NCI-H1105 treated with DMSO at 0.1 percent for 48 hours (cell line): ENCODE data around the gene ANK2.

ENCODE experiments used
- DNase-seq: peaks from one replicate; lab custom pipeline; 2025; lab: John Stamatoyannopoulos, UW

Gene ANK2

DNA sequence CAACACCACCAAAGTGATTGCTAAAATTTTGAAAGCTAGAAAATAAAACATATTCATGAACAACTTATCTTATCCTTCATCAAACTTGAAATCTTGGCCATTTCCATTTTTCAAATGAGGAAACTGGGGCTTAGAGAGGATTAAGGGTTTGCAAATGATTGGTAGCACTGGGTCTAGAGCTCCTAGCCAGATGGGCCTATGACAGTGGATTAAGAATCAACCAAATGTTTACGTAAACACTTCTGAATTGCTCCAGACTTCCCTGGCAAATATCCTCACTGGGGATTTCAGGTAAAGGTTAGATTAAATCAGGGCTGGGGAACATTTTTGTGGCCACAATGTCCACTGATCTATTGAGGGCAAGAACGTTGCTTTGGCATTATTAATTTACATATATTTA is 241.2 kb downstream of the ANK2 start:
- no peak for DNase-seq

DNA sequence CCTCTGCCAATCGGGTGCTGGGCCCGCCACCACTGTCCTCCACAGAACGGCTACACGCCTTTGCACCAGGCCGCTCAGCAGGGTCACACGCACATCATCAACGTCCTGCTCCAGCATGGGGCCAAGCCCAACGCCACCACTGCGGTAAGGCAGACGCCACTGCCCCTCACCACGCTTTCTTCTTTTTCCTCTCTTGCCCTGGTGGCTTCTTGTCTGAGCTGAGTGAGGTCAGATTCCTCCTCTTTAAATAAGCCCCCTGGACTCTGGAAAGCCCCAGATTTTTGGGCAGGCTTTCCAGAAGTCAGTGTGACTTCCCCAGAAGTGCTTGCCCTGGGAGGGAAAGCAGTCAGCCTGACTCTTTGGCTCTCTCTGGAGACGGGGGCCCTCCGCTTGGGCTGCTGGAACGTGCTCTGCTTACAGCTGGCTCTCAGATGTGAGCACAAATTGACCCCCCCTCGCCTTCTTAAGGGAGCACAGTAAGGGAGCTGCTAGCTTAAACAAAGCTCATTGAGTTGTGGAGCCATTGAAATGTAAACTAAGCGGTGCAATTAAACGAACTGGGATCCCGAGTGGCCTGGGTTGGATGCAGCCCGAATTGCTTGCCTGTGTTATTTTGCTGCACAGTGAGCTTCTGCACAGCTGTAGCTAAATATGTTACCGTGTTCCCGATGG is 243.1 kb downstream of the ANK2 start:
- no peak for DNase-seq

DNA sequence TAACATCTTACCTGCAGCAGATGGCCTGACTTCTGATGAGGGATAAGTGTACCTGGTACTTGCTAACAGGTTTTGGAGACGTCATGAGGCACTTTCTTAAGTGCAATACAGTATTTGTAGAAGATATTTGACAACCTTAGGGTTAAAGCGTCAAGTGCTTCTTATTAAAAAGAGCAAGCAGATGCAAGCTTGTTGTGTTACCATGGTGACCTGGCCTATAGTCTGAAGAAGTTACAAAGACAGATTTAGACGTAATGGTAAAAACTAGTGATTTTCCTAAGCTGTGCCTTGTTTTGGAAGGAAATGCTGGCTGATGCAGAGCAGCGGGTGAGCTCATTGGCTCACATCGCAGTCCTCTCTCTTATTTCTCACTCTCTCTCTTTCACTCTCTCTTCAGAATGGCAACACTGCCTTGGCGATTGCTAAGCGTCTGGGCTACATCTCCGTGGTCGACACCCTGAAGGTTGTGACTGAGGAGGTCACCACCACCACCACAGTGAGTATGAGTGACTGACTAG is 243.6 kb downstream of the ANK2 start:
- no peak for DNase-seq

DNA sequence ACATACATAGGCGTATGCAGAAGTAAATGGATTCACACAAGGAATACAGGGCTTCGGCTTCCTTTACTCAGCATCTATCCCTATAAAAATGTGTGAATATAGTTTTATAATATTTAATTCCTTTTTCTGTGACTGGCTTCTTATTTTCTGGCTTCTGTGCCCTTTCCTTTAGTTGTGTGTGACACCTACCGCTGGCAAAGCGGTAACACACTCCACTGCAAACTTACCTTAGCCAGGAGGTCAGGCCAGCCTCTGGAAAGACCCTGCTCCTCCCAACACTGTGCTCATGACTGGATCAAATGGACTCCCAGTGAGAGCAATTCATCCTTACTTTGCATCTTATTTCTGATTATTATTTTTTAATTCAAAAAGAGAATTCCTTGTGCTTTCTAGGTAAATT is 244.2 kb downstream of the ANK2 start:
- DNase-seq: no peak

DNA sequence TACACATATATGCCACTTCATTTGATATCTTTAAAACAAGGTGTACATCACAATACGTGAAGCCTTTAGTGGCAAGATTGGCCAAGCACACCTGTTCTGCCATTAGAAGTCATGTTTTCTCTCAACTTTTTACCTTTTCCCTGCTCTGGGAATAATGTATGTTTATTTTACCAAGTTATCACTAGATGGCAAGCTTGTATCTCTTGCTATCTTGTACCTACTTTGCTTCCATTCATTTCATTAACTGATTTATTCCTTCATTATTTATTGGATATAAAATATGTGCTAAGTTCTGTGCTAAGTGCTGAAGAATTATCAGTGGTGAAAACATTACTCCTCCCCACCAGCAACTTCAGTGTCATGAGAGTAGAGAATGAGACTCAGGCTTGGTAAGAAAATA is 245.5 kb downstream of the ANK2 start:
- no peak for DNase-seq

DNA sequence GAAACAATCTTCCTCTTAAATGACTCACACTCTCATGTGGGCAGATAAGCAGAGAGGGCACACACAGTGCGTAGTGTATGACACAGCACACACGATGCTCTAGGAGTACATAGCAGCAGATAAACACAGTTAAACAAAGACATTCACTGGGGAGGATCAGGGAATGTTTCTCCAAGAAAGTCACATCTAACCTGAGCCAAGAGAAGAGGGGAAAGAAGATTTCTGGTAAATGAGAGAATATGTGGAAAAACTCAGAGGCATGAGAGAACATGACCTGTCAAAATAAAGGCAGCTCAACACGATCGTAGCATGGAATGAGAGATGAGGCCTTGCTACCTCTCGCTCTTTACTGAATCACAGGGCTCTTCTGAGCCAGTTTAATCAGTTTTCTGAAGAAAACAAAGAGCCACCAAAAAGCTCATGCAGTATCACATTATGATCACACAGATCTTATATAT is 251.0 kb downstream of the ANK2 start:
- no peak for DNase-seq

DNA sequence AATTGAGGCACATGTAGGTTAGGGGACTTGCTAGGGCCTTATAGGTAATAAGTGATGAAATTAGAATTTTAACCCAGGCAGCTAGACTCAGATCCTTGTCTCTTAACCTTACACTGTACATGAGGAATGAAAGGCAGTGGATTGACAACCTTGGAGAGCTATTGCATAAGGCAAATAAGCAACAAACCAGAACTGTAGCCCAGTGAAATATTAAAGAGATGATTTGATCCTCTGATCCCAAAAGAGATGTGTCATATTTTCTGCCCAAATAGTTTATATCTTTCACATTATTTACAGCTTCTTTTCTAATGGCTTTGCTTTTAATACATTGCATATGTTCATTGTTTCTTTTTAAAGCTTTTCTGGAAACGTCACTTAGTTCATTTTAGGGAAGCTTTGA is 252.6 kb downstream of the ANK2 start:
- no peak for DNase-seq

DNA sequence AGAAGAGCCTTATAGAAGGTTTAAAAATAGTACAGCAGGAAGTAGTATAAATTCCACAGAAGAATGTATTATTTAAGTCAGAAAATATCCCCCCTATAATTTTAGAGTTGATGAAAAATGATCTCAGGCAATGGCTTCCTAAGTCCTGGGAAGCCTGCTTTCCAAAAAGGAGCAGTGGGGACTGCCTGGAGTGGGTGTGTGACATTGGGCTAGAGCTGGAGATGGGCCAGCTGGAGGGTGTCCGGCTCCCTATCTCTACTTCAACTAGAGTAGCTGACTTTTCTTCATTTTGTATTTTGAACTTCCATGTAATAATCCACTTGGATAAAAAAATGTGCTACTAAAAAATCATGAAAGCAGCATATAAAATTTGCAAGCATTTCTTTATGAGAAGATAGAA is 253.9 kb downstream of the ANK2 start:
- no peak for DNase-seq

DNA sequence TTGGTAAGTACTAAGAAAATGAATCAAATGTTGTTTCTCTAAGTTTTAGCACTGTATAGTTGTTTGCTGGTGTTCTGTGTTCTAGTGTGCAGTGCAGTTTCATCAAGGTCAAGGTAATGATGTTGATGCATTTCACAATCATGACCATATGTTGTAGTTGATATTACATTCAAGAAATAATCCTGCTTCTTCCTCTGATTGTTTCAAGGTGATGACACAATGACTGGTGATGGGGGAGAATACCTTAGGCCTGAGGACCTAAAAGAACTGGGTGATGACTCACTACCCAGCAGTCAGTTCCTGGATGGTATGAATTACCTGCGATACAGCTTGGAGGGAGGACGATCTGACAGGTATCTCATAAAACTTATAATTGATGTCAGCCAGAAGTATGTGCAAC is 261.6 kb downstream of the ANK2 start:
- DNase-seq: no peak

DNA sequence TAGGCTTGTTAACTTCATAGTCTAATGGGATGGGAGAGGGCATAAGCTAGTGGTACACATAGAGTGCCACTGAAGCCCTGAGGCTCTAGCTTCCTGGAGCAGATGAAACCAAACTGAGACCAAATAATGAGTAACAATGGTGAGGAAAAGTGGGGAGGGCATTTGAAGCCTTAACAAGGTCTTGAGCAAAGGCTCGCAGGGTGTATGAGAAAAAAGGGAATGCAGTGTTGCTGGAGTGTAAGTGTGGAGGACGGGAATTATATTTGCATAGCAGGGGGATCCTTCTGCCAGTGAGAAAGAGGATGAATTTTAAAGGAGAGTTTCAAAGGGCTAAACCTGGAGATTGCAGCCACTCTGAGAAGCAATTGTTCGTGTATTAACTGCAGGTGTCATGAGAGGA is 263.1 kb downstream of the ANK2 start:
- no peak for DNase-seq

DNA sequence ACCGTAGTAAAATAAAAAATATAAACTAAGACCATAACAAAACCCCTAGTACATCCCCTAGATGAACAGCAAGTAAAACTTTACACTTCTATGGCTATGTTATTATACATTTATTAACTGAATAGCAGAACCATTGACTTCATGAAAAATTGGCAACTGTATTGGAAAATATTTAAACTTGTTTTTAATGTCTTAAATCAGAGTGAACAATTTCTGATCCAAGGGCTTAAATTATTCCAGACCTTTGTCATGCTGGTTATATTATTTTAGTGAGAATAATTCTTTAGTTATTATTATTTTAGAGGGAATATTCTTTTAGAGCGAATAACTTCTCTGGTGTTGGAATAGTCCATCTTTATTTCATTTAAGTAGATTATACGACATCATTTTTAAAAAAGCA is 265.0 kb downstream of the ANK2 start:
- DNase-seq: no peak

DNA sequence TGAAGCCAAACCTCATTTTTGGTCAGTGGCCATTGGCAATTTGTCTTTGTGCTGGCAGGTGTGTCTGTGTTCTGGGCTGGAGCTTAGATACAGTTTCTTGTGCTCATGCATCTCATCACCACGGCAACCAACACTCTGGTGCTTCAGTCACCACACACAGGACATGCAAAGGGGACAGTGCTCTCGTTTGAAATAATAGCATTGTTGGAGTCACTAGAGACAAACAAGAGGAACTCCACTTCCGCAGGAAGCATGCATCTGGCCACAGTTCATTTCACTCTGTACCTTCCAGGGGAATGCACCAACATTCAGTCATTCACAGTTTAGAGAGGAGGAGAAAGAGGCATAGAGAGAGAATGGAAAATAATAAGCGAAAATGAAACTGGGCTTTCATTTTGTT is 267.4 kb downstream of the ANK2 start:
- peak; percentile 41 for DNase-seq

DNA sequence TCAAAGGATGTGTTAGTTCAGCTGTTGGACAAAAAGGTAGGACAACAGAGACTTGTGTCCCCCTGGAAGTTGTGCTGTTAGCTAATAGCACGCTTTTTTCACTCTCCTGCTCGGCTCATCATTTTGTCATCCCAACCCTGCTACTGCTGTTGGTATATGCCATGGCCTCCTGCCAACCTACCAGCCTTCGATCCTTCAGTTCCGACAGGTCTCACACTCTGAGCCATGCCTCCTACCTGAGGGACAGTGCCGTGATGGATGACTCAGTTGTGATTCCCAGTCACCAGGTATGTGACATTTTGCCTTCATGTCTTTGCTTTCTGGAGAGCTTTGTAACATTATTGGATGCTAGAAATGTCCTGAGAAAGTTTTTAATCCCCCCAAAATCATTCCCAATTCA is 268.1 kb downstream of the ANK2 start:
- DNase-seq: no peak

DNA sequence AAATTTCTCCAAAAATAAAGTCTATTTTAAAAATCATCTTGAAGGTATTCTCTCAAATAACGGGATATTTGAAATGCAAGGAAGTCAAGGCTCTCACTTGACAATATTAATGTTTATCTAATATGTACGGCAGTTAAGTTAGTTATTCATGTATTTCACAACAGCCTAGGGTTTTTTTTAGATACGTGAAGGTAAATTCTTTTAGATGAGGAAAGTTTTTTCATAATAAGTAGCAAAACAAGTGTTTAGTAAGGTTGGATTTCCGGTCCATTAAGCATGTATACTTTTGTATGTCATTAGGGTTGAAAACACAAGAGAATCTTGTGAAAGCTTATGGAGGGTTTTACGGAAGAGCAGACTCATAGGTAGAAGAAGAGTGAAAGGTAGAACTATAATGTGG is 273.3 kb downstream of the ANK2 start:
- no peak for DNase-seq

DNA sequence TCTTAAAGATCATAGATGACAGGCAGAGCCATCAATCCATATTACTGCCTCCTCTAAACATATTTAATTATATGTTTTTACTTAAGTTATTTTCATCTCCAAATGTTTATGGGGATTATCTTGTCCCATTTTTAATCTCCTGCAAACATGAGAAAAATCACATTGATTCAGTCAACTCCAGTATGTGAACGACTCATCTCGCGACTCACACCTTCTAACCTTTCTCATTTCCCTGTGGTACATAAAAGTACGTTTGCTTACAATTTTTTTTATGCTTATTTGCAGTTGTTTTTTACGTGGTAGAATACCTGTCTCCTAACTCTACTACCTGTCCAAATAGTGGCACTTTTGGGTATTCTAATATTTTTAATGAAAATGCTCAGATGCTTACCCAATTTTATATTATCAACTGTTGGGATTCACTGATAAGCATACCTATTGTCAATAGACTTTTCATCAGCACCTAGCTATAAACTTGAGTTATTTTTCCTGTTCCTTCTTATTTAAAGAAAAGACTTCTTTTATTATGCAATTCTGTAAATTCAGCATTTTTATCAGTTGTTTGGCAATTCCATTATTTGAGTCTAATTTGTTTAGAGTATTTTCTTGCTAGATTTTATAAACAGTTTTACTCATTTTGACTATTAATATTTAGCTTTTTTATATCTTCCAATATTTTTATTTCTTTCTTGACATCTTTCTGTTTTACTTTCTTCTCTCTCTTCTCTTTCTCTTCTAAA is 276.6 kb downstream of the ANK2 start:
- no peak for DNase-seq

DNA sequence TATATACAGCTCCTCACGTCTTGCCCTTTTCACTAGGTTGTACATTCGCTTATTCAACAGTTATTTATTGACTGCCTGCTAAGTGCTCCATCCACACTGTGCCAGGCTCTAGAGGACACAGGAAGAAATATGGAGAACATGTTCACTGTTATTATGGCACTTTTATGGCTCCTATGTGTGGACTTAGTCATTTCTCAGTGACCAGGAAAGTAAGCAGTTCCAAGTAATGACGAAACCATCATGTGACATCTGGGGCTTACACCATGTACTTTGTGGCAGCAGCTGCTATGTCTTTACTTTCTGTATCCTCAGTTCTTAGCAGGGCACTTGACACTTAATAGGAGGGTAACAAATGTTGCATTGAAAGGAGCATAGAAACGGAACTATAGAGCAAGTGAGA is 278.0 kb downstream of the ANK2 start:
- DNase-seq: no peak

DNA sequence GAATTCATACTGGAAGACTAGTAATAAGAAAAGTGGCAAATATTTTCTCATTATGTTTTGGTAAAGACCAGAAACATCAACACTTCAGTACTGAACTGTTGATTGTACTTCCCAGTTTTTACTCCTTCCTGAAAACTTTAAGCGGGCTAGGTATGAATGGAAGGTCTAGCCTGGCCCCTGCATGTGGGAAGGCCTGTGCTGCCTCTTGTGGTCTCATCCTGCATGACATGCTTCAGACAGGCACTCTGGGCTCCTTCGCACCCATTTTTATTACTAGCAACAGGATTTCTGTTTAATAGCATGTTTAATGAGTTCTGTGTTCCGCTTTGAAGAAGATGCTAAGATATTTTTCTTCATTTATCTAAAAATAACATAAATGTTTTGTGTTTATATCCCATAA is 279.1 kb downstream of the ANK2 start:
- DNase-seq: no peak

DNA sequence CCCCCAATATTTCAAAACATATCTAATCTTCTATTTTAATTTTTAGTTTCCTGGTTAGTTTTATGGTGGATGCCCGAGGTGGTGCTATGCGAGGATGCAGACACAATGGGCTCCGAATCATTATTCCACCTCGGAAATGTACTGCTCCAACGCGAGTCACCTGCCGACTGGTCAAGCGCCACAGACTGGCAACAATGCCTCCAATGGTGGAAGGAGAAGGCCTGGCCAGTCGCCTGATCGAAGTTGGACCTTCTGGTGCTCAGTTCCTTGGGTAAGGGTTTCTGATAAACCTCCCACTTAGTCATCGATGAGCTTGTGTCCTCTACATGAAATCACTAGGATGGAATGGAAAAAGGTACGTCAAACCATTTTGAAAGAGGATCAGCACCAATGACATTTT is 280.7 kb downstream of the ANK2 start:
- no peak for DNase-seq

DNA sequence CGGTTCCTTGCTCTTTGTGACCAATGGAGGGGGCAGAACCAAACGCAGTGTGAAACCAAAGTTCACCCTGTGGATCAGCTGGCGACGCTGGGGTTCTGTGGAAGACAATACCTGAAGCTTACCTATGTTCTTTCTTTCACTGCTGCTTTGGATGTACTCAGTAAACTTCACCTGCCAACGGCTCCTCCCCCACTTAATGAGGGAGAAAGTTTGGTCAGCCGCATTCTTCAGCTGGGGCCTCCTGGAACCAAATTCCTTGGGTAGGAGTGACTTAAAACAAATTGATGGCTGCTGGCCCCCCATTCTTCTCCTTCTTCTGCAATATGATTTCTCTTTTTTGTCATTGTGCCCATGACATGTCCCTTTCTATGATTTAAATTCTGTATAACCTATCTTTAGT is 282.4 kb downstream of the ANK2 start:
- no peak for DNase-seq

DNA sequence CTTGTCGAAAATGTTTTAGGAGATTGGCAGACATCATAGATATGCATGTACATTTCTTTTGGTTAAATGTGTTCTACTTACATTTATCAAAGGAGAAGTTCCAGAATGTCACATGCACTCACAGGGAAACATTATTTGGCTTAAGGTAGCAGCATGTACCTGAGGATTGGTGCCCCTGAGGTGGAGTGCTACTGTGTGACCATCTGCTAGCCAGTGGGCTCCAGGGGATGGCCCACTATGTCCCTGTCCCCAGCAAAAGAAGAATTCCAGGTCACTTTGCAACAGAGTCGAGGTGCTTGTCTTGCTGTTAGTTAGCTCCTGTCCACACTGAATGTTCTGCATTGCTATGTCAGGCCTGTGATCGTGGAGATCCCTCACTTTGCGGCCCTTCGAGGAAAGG is 283.2 kb downstream of the ANK2 start:
- no peak for DNase-seq

DNA sequence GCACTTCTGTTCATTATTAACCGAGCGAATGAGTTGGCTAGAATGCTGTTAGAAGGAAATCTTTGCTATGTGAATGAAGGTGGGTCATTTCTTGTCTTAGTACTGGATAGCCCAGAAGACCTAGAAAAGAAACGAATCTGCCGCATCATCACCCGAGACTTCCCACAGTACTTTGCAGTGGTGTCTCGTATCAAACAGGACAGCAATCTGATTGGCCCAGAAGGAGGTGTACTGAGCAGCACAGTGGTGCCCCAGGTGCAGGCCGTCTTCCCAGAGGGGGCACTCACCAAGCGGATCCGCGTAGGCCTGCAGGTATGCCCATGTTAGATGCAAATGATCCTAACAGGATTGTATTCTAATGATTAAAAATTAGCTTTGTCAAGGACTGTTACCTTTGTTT is 286.3 kb downstream of the ANK2 start:
- no peak for DNase-seq

DNA sequence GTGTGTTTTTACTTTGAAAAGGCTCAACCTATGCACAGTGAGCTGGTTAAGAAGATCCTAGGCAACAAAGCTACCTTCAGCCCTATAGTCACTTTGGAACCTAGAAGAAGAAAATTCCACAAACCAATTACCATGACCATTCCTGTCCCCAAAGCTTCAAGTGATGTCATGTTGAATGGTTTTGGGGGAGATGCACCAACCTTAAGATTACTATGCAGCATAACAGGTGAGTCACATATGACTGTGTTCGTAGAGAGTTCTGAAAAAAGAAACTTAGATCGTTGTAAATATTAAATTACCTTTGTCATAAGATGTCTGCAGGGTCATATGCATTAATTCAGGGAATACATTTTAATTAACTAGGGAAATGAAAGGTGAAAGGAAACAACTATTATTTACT is 287.1 kb downstream of the ANK2 start:
- no peak for DNase-seq

DNA sequence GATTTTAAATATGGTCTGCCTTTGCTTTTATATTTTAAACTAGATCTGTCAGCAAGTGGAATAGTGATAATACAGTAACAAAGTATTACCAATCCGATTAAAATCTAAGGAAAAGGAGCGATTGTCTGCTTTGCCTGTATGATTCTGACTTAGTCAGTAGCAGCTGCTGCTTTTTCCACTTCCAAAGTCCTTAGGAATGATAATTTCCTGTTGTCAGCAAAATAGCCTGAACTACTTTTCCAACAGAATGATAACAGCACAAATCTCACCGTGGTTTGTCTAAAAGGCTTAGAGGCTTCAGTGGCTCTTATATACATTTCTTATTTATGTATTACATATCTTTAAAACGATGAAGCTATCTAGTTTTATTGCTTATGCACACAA is 290.0 kb downstream of the ANK2 start:
- DNase-seq: no peak

DNA sequence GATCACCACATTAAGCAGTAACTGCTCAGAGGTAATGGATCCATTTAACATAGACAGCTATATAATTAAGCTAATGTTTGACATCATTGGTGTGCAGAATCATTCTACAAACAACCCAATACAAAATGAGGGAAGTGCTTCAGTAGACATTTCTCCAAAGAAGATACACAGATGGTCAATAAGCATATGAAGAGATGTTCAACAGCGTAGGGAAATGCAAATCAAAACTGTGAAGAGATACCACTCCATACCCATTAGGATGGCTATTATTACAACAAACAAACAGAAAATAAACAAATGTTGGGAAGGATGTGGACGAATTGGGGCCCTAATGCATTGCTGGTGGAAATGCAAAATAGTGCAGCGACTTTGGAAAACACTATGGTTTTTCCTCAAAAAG is 294.6 kb downstream of the ANK2 start:
- DNase-seq: no peak
